HFFc6 (cell line): ENCODE data around the gene ITPR1. TPM values are rescaled to one million over a fixed set of nuclear protein-coding genes. Genes with fewer than 3 reads are reported as not detected.

ENCODE experiments used
- DNase-seq: peaks from one replicate; pipeline ENCODE4 v3.0.0-alpha.2; 2018
- H3K27ac Mint-ChIP-seq: 2 replicates; pipeline ENCODE4 v1.8.0; 2020; ENCODE audit warnings: mild to moderate bottlenecking, mixed read lengths
- H3K27me3 Mint-ChIP-seq: 2 replicates; pipeline ENCODE4 v1.8.0; 2021; ENCODE audit warnings: mild to moderate bottlenecking, moderate library complexity, mixed read lengths; ENCODE audit not compliant: insufficient read depth
- H3K36me3 Mint-ChIP-seq: 2 replicates; pipeline ENCODE4 v1.8.0; 2021; ENCODE audit warnings: low read depth, mixed read lengths
- H3K4me1 Mint-ChIP-seq: 2 replicates; pipeline ENCODE4 v1.8.0; 2020; ENCODE audit warnings: low read depth, mixed read lengths
- H3K4me3 Mint-ChIP-seq: 2 replicates; pipeline ENCODE4 v1.8.0; 2020; ENCODE audit warnings: mild to moderate bottlenecking, moderate library complexity, mixed read lengths
- H3K9me3 Mint-ChIP-seq: 2 replicates; pipeline ENCODE4 v1.8.0; 2020; ENCODE audit warnings: mild to moderate bottlenecking, mixed read lengths
- CTCF ChIP-seq: fragments of 200-600 bp; sonication (generic); IDR thresholded peaks from 2 replicates; pipeline ENCODE4 v1.5.0; 2021; ENCODE audit warnings: antibody characterized with exemption, mild to moderate bottlenecking
- total RNA-seq, 6 experiments: library from RNA; stranded (reverse); fragmentation: NEBNext Ultra II Directional; extraction: Animal tissue kit (Norgen Biotek cat#: 25700); gene quantifications; 2 replicates in 1 of 6; 3 replicates in 5 of 6; pipeline ENCODE4 v1.2.3, GENCODE V29; 2021

The ITPR1 gene
- total RNA-seq, 6 experiments from 2014 or later, result 4.9 to 8.3 (median 6.1) TPM

- DNase-seq, result no peak
- Mint-ChIP-seq H3K4me3 (no peak overlapping the region), H3K27ac (no peak overlapping the region), H3K36me3 (no peaks in the 10 kb centered on the region), H3K4me1 (peaks cover 9% of the 10 kb centered on the region; the same call in 1 of the 2 replicates), H3K27me3 (peaks cover 2% of the 10 kb centered on the region), H3K9me3 (no peaks in the 10 kb centered on the region)
- no peak for TF ChIP-seq CTCF
These were observed 314.5 kb downstream of the ITPR1 start for GRCh38 chr3:4807381-4808280.

GRCh38 chr3:4808637-4809036 is 315.5 kb downstream of the ITPR1 start:
- Mint-ChIP-seq H3K9me3 (no peaks in the 10 kb centered on the region), H3K27ac (no peak overlapping the region), H3K36me3 (no peaks in the 10 kb centered on the region), H3K27me3 (peaks cover 2% of the 10 kb centered on the region), H3K4me3 (no peak overlapping the region), H3K4me1 (peaks cover 9% of the 10 kb centered on the region; the same call in 1 of the 2 replicates)
- DNase-seq, result no peak
- no peak for TF ChIP-seq CTCF

- H3K36me3 Mint-ChIP-seq, result no peaks in the 10 kb centered on the region; the same call in 1 of the 2 replicates
- no peaks in the 10 kb centered on the region for H3K9me3 Mint-ChIP-seq
- H3K27ac Mint-ChIP-seq, result no peak overlapping the region
- DNase-seq, result no peak
- H3K27me3 Mint-ChIP-seq, result no peaks in the 10 kb centered on the region; the same call in none of the 2 replicates
- H3K4me3 Mint-ChIP-seq, result no peak overlapping the region
- TF ChIP-seq CTCF, result no peak
- peaks cover 9% of the 10 kb centered on the region; the same call in 1 of the 2 replicates for H3K4me1 Mint-ChIP-seq
These were observed 316.8 kb downstream of the ITPR1 start for GRCh38 chr3:4809922-4810321.

- Mint-ChIP-seq H3K27ac (no peak overlapping the region), H3K27me3 (no peaks in the 10 kb centered on the region; the same call in 1 of the 2 replicates), H3K4me1 (peaks cover 9% of the 10 kb centered on the region; the same call in 1 of the 2 replicates), H3K9me3 (peaks cover 8% of the 10 kb centered on the region), H3K36me3 (peaks cover 10% of the 10 kb centered on the region), H3K4me3 (no peak overlapping the region)
- no peak for DNase-seq
- TF ChIP-seq CTCF, result no peak
These were observed 319.4 kb downstream of the ITPR1 start for GRCh38 chr3:4812591-4812990.

- no peak for TF ChIP-seq CTCF
- Mint-ChIP-seq H3K4me3 (no peak overlapping the region), H3K27me3 (no peaks in the 10 kb centered on the region; the same call in 1 of the 2 replicates), H3K4me1 (peaks cover 9% of the 10 kb centered on the region; the same call in 1 of the 2 replicates), H3K9me3 (peaks cover 15% of the 10 kb centered on the region), H3K36me3 (peaks cover 20% of the 10 kb centered on the region), H3K27ac (no peak overlapping the region)
- DNase-seq, result no peak
These were observed 320.8 kb downstream of the ITPR1 start for GRCh38 chr3:4813909-4814304.
